ENCODE measurements around the gene ZNF618. TPM values are rescaled to one million over a fixed set of nuclear protein-coding genes. Genes with fewer than 3 reads are reported as not detected.

Gene ZNF618
- total RNA-seq, 1 experiment from 2014 or later = 22.0 TPM

DNA sequence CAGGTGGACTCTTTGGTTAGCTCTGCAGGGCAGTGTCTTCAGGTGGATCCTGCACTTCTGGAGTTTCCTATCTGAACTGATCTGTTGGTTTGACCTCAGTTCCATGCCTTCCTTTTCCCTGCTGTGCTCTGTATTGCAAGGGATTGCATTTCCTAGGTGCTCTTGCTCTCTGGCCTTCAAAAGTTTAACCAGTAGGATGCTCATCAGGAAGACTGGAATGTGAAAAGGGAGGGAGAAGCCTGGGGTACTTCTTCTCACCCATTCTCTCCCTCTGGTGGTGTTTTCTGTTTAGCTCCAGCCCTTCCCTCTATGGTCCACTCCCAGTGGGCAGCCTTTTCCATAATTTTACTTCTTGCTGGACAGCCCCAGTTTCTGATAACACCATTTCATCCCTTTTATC is 78.5 kb downstream of the ZNF618 start (continued):
- TF ChIP-seq, protein P1, sequence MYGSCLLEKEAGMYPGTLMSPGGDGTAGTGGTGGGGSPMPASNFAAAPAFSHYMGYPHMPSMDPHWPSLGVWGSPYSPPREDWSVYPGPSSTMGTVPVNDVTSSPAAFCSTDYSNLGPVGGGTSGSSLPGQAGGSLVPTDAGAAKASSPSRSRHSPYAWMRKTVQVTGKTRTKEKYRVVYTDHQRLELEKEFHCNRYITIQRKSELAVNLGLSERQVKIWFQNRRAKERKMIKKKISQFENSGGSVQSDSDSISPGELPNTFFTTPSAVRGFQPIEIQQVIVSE (CRISPR knock-in tag; IDR thresholded peaks at IDR 0.05; ENCODE audit: borderline replicate concordance) = no peak
- no peak for TF ChIP-seq FOXK1 (CRISPR knock-in tag; IDR thresholded peaks at IDR 0.05)

DNA sequence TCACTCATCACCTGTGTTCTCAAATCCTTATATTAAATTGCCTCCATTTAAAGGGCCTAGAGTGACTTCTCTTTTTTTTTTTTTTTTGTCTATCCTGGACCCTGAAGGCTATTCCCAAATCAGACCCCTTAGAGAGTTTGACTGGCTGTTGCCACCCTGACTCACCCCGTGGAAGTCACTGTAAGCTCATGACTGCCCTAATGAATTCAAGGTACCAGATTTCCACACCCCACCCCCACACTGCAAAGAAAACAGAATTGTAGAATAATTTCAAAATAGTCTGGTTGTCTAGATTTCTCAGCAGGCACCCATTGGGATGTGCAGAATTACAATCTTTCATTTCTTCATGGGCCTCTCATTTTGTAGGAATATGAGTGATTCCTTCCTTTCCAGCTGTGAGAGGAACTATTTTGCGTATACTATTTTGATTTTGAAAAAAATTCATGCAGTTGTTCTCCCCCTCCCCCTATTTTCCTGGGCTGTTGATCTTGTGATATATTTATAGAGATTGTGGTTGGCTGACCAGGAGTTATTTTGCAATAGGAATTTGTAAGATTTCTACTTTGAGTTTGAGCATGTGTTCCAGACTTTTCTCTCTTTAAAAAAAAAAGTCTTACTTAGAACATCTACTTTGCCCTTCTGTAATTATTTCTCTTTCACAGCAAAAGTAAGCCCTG is 79.1 kb downstream of the ZNF618 start:
- no peak for DNase-seq (ENCODE audit: low spot score)
- no peaks in the 10 kb centered on the region for H3K36me3 Mint-ChIP-seq

More for the DNA sequence above, 79.1 kb downstream of the ZNF618 start:
- ATAC-seq = no peak
- no peaks in the 10 kb centered on the region for H3K9me3 Mint-ChIP-seq
- no peak overlapping the region for H3K27ac Mint-ChIP-seq
- no peaks in the 10 kb centered on the region for H3K27me3 Mint-ChIP-seq (ENCODE audit: low read depth)
- peaks cover 16% of the 10 kb centered on the region for H3K4me1 Mint-ChIP-seq
- TF ChIP-seq, protein P2, sequence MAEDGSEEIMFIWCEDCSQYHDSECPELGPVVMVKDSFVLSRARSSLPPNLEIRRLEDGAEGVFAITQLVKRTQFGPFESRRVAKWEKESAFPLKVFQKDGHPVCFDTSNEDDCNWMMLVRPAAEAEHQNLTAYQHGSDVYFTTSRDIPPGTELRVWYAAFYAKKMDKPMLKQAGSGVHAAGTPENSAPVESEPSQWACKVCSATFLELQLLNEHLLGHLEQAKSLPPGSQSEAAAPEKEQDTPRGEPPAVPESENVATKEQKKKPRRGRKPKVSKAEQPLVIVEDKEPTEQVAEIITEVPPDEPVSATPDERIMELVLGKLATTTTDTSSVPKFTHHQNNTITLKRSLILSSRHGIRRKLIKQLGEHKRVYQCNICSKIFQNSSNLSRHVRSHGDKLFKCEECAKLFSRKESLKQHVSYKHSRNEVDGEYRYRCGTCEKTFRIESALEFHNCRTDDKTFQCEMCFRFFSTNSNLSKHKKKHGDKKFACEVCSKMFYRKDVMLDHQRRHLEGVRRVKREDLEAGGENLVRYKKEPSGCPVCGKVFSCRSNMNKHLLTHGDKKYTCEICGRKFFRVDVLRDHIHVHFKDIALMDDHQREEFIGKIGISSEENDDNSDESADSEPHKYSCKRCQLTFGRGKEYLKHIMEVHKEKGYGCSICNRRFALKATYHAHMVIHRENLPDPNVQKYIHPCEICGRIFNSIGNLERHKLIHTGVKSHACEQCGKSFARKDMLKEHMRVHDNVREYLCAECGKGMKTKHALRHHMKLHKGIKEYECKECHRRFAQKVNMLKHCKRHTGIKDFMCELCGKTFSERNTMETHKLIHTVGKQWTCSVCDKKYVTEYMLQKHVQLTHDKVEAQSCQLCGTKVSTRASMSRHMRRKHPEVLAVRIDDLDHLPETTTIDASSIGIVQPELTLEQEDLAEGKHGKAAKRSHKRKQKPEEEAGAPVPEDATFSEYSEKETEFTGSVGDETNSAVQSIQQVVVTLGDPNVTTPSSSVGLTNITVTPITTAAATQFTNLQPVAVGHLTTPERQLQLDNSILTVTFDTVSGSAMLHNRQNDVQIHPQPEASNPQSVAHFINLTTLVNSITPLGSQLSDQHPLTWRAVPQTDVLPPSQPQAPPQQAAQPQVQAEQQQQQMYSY (CRISPR knock-in tag; IDR thresholded peaks at IDR 0.05) = no peak
- TF ChIP-seq ZNF138 (CRISPR knock-in tag; conservative IDR thresholded peaks at IDR 0.05) (no peak), TCF7 (CRISPR knock-in tag; IDR thresholded peaks at IDR 0.05; ENCODE audit: low read depth) (no peak), ZNF671 (CRISPR knock-in tag; IDR thresholded peaks at IDR 0.05) (no peak), GABPB1 (CRISPR knock-in tag; IDR thresholded peaks at IDR 0.05) (no peak), MYBL2 (CRISPR knock-in tag; IDR thresholded peaks at IDR 0.05) (no peak), NR3C1 (CRISPR knock-in tag; conservative IDR thresholded peaks at IDR 0.05; ENCODE audit: low read depth) (no peak), ZNF423 (CRISPR knock-in tag; IDR thresholded peaks at IDR 0.05) (no peak), KAT7 (CRISPR knock-in tag; IDR thresholded peaks at IDR 0.05; ENCODE audit: borderline replicate concordance) (no peak), FOXP1 (CRISPR knock-in tag; IDR thresholded peaks at IDR 0.05; ENCODE audit: borderline replicate concordance) (no peak), ZBTB21 (CRISPR knock-in tag; IDR thresholded peaks at IDR 0.05; ENCODE audit: borderline replicate concordance) (no peak)
- TF ChIP-seq, protein P1 (CRISPR knock-in tag; IDR thresholded peaks at IDR 0.05; ENCODE audit: borderline replicate concordance) = no peak
- TF ChIP-seq, protein P3, sequence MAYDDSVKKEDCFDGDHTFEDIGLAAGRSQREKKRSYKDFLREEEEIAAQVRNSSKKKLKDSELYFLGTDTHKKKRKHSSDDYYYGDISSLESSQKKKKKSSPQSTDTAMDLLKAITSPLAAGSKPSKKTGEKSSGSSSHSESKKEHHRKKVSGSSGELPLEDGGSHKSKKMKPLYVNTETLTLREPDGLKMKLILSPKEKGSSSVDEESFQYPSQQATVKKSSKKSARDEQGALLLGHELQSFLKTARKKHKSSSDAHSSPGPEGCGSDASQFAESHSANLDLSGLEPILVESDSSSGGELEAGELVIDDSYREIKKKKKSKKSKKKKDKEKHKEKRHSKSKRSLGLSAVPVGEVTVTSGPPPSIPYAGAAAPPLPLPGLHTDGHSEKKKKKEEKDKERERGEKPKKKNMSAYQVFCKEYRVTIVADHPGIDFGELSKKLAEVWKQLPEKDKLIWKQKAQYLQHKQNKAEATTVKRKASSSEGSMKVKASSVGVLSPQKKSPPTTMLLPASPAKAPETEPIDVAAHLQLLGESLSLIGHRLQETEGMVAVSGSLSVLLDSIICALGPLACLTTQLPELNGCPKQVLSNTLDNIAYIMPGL (CRISPR knock-in tag; IDR thresholded peaks at IDR 0.05) = no peak
- TF ChIP-seq, protein P4, sequence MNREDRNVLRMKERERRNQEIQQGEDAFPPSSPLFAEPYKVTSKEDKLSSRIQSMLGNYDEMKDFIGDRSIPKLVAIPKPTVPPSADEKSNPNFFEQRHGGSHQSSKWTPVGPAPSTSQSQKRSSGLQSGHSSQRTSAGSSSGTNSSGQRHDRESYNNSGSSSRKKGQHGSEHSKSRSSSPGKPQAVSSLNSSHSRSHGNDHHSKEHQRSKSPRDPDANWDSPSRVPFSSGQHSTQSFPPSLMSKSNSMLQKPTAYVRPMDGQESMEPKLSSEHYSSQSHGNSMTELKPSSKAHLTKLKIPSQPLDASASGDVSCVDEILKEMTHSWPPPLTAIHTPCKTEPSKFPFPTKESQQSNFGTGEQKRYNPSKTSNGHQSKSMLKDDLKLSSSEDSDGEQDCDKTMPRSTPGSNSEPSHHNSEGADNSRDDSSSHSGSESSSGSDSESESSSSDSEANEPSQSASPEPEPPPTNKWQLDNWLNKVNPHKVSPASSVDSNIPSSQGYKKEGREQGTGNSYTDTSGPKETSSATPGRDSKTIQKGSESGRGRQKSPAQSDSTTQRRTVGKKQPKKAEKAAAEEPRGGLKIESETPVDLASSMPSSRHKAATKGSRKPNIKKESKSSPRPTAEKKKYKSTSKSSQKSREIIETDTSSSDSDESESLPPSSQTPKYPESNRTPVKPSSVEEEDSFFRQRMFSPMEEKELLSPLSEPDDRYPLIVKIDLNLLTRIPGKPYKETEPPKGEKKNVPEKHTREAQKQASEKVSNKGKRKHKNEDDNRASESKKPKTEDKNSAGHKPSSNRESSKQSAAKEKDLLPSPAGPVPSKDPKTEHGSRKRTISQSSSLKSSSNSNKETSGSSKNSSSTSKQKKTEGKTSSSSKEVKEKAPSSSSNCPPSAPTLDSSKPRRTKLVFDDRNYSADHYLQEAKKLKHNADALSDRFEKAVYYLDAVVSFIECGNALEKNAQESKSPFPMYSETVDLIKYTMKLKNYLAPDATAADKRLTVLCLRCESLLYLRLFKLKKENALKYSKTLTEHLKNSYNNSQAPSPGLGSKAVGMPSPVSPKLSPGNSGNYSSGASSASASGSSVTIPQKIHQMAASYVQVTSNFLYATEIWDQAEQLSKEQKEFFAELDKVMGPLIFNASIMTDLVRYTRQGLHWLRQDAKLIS (CRISPR knock-in tag; IDR thresholded peaks at IDR 0.05; ENCODE audit: borderline replicate concordance) = no peak
- TF ChIP-seq, protein P5, sequence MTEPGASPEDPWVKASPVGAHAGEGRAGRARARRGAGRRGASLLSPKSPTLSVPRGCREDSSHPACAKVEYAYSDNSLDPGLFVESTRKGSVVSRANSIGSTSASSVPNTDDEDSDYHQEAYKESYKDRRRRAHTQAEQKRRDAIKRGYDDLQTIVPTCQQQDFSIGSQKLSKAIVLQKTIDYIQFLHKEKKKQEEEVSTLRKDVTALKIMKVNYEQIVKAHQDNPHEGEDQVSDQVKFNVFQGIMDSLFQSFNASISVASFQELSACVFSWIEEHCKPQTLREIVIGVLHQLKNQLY (CRISPR knock-in tag; IDR thresholded peaks at IDR 0.05) = no peak
- TF ChIP-seq, protein P6, sequence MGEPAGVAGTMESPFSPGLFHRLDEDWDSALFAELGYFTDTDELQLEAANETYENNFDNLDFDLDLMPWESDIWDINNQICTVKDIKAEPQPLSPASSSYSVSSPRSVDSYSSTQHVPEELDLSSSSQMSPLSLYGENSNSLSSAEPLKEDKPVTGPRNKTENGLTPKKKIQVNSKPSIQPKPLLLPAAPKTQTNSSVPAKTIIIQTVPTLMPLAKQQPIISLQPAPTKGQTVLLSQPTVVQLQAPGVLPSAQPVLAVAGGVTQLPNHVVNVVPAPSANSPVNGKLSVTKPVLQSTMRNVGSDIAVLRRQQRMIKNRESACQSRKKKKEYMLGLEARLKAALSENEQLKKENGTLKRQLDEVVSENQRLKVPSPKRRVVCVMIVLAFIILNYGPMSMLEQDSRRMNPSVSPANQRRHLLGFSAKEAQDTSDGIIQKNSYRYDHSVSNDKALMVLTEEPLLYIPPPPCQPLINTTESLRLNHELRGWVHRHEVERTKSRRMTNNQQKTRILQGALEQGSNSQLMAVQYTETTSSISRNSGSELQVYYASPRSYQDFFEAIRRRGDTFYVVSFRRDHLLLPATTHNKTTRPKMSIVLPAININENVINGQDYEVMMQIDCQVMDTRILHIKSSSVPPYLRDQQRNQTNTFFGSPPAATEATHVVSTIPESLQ (CRISPR knock-in tag; IDR thresholded peaks at IDR 0.05) = no peak
- no peak overlapping the region for H3K4me3 Mint-ChIP-seq
- CTCF ChIA-PET = interaction anchor here (0.6 to 0.9 kb wide), 2 partner anchors 78 to 158 kb away, joined by 3 to 6 read pairs; no protein-coding TSS in a partner anchor
- POLR2A ChIA-PET = no interaction called here
